OCI-LY1 (cell line): Measurements from ENCODE around the gene SLC2A1.

Experiments
- H2AFZ ChIP-seq: fragments of 200-600 bp; sonication (generic), shearing (Covaris generic); 2 replicates; pipeline ENCODE4 v1.6.0; 2014; ENCODE audit warnings: antibody characterized with exemption, mild to moderate bottlenecking, low read length
- H3F3A ChIP-seq: fragments of 200-600 bp; sonication (generic), shearing (Covaris generic); 2 replicates; pipeline ENCODE4 v1.6.0; 2014; ENCODE audit warnings: mild to moderate bottlenecking, antibody characterized with exemption, low read length, moderate library complexity; ENCODE audit not compliant: insufficient read depth
- H3K27ac ChIP-seq: fragments of 200-600 bp; sonication (generic); 2 replicates; pipeline ENCODE4 v1.5.1; 2014; ENCODE audit warnings: low read length, mixed run types, mild to moderate bottlenecking, low read depth; ENCODE audit not compliant: poor library complexity, severe bottlenecking
- H3K27me3 ChIP-seq: fragments of 200-600 bp; sonication (generic); 2 replicates; pipeline ENCODE4 v1.6.0; 2014; ENCODE audit warnings: antibody characterized with exemption, mild to moderate bottlenecking, low read length, moderate library complexity; ENCODE audit not compliant: insufficient read depth
- H3K36me3 ChIP-seq: fragments of 200-600 bp; sonication (generic); 2 replicates; pipeline ENCODE4 v1.6.1; 2014; ENCODE audit warnings: mild to moderate bottlenecking, antibody characterized with exemption, low read length, moderate library complexity, mixed read lengths; ENCODE audit not compliant: insufficient read depth
- H3K4me1 ChIP-seq: fragments of 200-600 bp; sonication (generic); 2 replicates; pipeline ENCODE4 v1.5.1; 2014; ENCODE audit warnings: mild to moderate bottlenecking, low read length, moderate library complexity; ENCODE audit not compliant: insufficient read depth, severe bottlenecking
- H3K4me2 ChIP-seq: fragments of 200-600 bp; sonication (generic), shearing (Covaris generic); 2 replicates; pipeline ENCODE4 v1.6.1; 2014; ENCODE audit warnings: low read length
- H3K4me3 ChIP-seq: fragments of 200-600 bp; sonication (generic); 2 replicates; pipeline ENCODE4 v1.5.1; 2014; ENCODE audit warnings: low read length, low read depth, mild to moderate bottlenecking, mixed read lengths; ENCODE audit not compliant: poor library complexity, severe bottlenecking
- H3K79me2 ChIP-seq: fragments of 200-600 bp; shearing (Covaris generic); 2 replicates; pipeline ENCODE4 v1.6.1; 2016; ENCODE audit warnings: mixed run types, low read length, mixed read lengths; ENCODE audit not compliant: insufficient read depth
- H3K9ac ChIP-seq: fragments of 200-600 bp; sonication (generic), shearing (Covaris generic); 2 replicates; pipeline ENCODE4 v1.6.1; 2014; ENCODE audit warnings: mild to moderate bottlenecking, low read length, mixed read lengths
- H3K9me2 ChIP-seq: fragments of 200-600 bp; sonication (generic), shearing (Covaris generic); 2 replicates; pipeline ENCODE4 v1.6.1; 2014; ENCODE audit warnings: low read depth, mild to moderate bottlenecking, low read length, mixed read lengths
- H3K9me3 ChIP-seq: fragments of 200-600 bp; shearing (Covaris generic); 2 replicates; pipeline ENCODE4 v1.6.1; 2014; ENCODE audit warnings: low read length, mixed read lengths
- H4K20me1 ChIP-seq: fragments of 200-600 bp; sonication (generic), shearing (Covaris generic); 2 replicates; pipeline ENCODE4 v1.6.0; 2016; ENCODE audit warnings: mild to moderate bottlenecking, low read length; ENCODE audit not compliant: insufficient read depth
- CTCF ChIP-seq: fragments of 200-600 bp; sonication (generic), shearing (Covaris generic); IDR thresholded peaks from 2 replicates; pipeline ENCODE4 v1.5.1; 2017; ENCODE audit warnings: mild to moderate bottlenecking, antibody characterized with exemption, low read length, moderate library complexity, mixed read lengths
- EZH2 ChIP-seq: fragments of 200-600 bp; sonication (generic), shearing (Covaris generic); IDR thresholded peaks from 2 replicates; pipeline ENCODE4 v1.8.0; 2017; ENCODE audit warnings: borderline replicate concordance, mixed run types, mild to moderate bottlenecking, antibody characterized with exemption, low read length, moderate library complexity, mixed read lengths

Gene SLC2A1

GRCh38 chr1:42888013-42888633 is 70.5 kb downstream of the SLC2A1 start:
- no peaks in the 10 kb centered on the region; the same call in 1 of the 2 replicates for H3K36me3 ChIP-seq
- no peak overlapping the region for H3K4me2 ChIP-seq
- TF ChIP-seq CTCF = no peak
- no peak for TF ChIP-seq EZH2
- no peak overlapping the region for H3K9ac ChIP-seq
- no peaks in the 10 kb centered on the region for H3K9me2 ChIP-seq
- no peaks in the 10 kb centered on the region for H3K4me1 ChIP-seq
- peaks cover 7% of the 10 kb centered on the region; the same call in 1 of the 2 replicates for H3K27me3 ChIP-seq
- no peaks in the 10 kb centered on the region for H3K79me2 ChIP-seq
- H3K4me3 ChIP-seq = no peak overlapping the region
- H3K9me3 ChIP-seq = no peaks in the 10 kb centered on the region
- no peaks in the 10 kb centered on the region for H3F3A ChIP-seq
- no peaks in the 10 kb centered on the region for H4K20me1 ChIP-seq
- H2AFZ ChIP-seq = no peak overlapping the region
- no peak overlapping the region for H3K27ac ChIP-seq

GRCh38 chr1:42887366-42887765 is 71.3 kb downstream of the SLC2A1 start:
- no peak for TF ChIP-seq EZH2
- no peak for TF ChIP-seq CTCF
- Histone ChIP-seq H3K4me3 (no peak overlapping the region), H3K9me2 (no peaks in the 10 kb centered on the region), H3F3A (no peaks in the 10 kb centered on the region), H2AFZ (no peak overlapping the region), H3K9me3 (no peaks in the 10 kb centered on the region), H3K79me2 (no peaks in the 10 kb centered on the region), H3K36me3 (no peaks in the 10 kb centered on the region; the same call in 1 of the 2 replicates), H3K27ac (no peak overlapping the region), H3K27me3 (peaks cover 7% of the 10 kb centered on the region; the same call in 1 of the 2 replicates), H3K9ac (no peak overlapping the region), H4K20me1 (no peaks in the 10 kb centered on the region), H3K4me1 (no peaks in the 10 kb centered on the region), H3K4me2 (no peak overlapping the region)

GRCh38 chr1:42886800-42887199 is 71.9 kb downstream of the SLC2A1 start:
- H3K4me1 ChIP-seq = no peaks in the 10 kb centered on the region
- H3K4me3 ChIP-seq = no peak overlapping the region

More at GRCh38 chr1:42886800-42887199, 71.9 kb downstream of the SLC2A1 start:
- no peaks in the 10 kb centered on the region; the same call in 1 of the 2 replicates for H3K36me3 ChIP-seq
- no peak overlapping the region for H2AFZ ChIP-seq
- H3K9me3 ChIP-seq = no peaks in the 10 kb centered on the region
- H4K20me1 ChIP-seq = no peaks in the 10 kb centered on the region
- no peak overlapping the region for H3K27ac ChIP-seq
- no peak overlapping the region for H3K4me2 ChIP-seq
- peaks cover 7% of the 10 kb centered on the region; the same call in 1 of the 2 replicates for H3K27me3 ChIP-seq
- no peaks in the 10 kb centered on the region for H3K9me2 ChIP-seq
- TF ChIP-seq CTCF (no peak), EZH2 (no peak)
- H3F3A ChIP-seq = no peaks in the 10 kb centered on the region
- H3K9ac ChIP-seq = no peak overlapping the region
- H3K79me2 ChIP-seq = no peaks in the 10 kb centered on the region
